GM12878 (cell line): ENCODE measurements around the gene ACTR8. TPM values are rescaled to one million over a fixed set of nuclear protein-coding genes. Genes with fewer than 3 reads are reported as not detected.

Experiments used
- ATAC-seq: fragments of 200-7000 bp; cut with Tn5 transposase; 3 replicates; pipeline ENCODE4 v1.9.1; 2020; ENCODE audit warnings: mild to moderate bottlenecking, moderate library complexity
- BruUV-seq: library from RNA; stranded (reverse); fragments of 400-500 nt; replicated peaks from 2 replicates; lab custom pipeline; 2021; lab: Mats Ljungman, UMichigan
- CTCF ChIA-PET: fragments of 300-600 bp; sonication (Branson Sonifier 250); formaldehyde crosslinking; extraction: SDS; loops from one replicate; lab custom pipeline; 2021; ENCODE audit warnings: inconsistent platforms; lab: Yijun Ruan, JAX
- POLR2A ChIA-PET: fragments of 350-600 bp; formaldehyde crosslinking; extraction: SDS; loops from one replicate; lab custom pipeline; 2021; ENCODE audit warnings: inconsistent platforms; lab: Charles Lee
- RAD21 ChIA-PET: fragments of 300-600 bp; sonication (Branson Sonifier 250); formaldehyde crosslinking; loops from one replicate; lab custom pipeline; 2023; ENCODE audit warnings: antibody characterized with exemption; ENCODE audit not compliant: unreplicated experiment; lab: Charles Lee
- SMC1A ChIA-PET: fragments of 300-600 bp; sonication (Branson Sonifier 250); formaldehyde crosslinking; loops from one replicate; lab custom pipeline; 2023; ENCODE audit not compliant: unreplicated experiment, uncharacterized antibody; lab: Charles Lee
- DNase-seq: peaks from one replicate; pipeline ENCODE4 v3.0.0-alpha.2; 2011; ENCODE audit warnings: low read depth, low spot score
- FAIRE-seq: peaks from 3 replicates; lab custom pipeline; 2011; peaks lifted over from hg19 to GRCh38; lab: Jason Lieb, UNC
- H2AFZ ChIP-seq: 2 replicates; pipeline ENCODE4 v1.6.0; 2011; ENCODE audit warnings: low read depth, low read length, control low read depth; ENCODE audit not compliant: control insufficient read depth
- H3K27ac ChIP-seq: 2 replicates; pipeline ENCODE4 v1.5.1; 2011; ENCODE audit warnings: control low read depth; ENCODE audit not compliant: control insufficient read depth, insufficient read depth
- H3K27me3 ChIP-seq, 2 experiments: replicated peaks in 1 of 2; 2 replicates each; pipeline versions ENCODE4 v1.6.0 to v1.6.1; 2011; ENCODE audit warnings: low read length in 1 of 2; ENCODE audit not compliant: control insufficient read depth in 2 of 2, insufficient read depth in 2 of 2
- H3K36me3 ChIP-seq, 2 experiments: 2 replicates each; pipeline ENCODE4 v1.5.1; 2011; ENCODE audit warnings: low read length in 1 of 2; ENCODE audit not compliant: control insufficient read depth in 2 of 2, insufficient read depth in 2 of 2
- H3K4me1 ChIP-seq: 2 replicates; pipeline ENCODE4 v1.6.1; 2011; ENCODE audit warnings: mild to moderate bottlenecking, low read length, moderate library complexity, mixed read lengths; ENCODE audit not compliant: control insufficient read depth, insufficient read depth
- H3K4me2 ChIP-seq: 2 replicates; pipeline ENCODE4 v1.6.0; 2011; ENCODE audit warnings: control low read depth; ENCODE audit not compliant: control insufficient read depth, insufficient read depth
- H3K4me3 ChIP-seq: fragments of 200-600 bp; sonication (generic); 2 replicates; pipeline ENCODE4 v1.5.1; 2016
- H3K79me2 ChIP-seq: 2 replicates; pipeline ENCODE4 v1.6.0; 2011; ENCODE audit warnings: low read length; ENCODE audit not compliant: control insufficient read depth, insufficient read depth
- H3K9ac ChIP-seq: 2 replicates; pipeline ENCODE4 v1.8.0; 2011; ENCODE audit warnings: low read length, control low read depth, mixed read lengths; ENCODE audit not compliant: control insufficient read depth, insufficient read depth
- H3K9me3 ChIP-seq: replicated peaks from 3 replicates; pipeline ENCODE4 v1.5.1; 2011; ENCODE audit warnings: mild to moderate bottlenecking, low read length; ENCODE audit not compliant: control insufficient read depth, insufficient read depth
- H4K20me1 ChIP-seq: 2 replicates; pipeline ENCODE4 v1.6.0; 2011; ENCODE audit not compliant: control insufficient read depth, insufficient read depth
- CHD2 ChIP-seq: IDR thresholded peaks from 2 replicates; pipeline ENCODE4 v1.6.1; 2011; ENCODE audit warnings: low read depth, low read length, improper control_type of control experiment, borderline replicate concordance
- ESRRA ChIP-seq: IDR thresholded peaks from 2 replicates; pipeline ENCODE4 v1.6.1; 2012; ENCODE audit warnings: mild to moderate bottlenecking, low read length, improper control_type of control experiment
- STAT1 ChIP-seq: fragments of 450-650 bp; conservative IDR thresholded peaks from 2 replicates; pipeline ENCODE4 v1.6.1; 2014; ENCODE audit warnings: antibody characterized with exemption, mild to moderate bottlenecking
- SUZ12 ChIP-seq: fragments of 200-600 bp; sonication (generic); IDR thresholded peaks from one replicate; pipeline ENCODE4 v1.6.1; 2018; ENCODE audit warnings: antibody characterized with exemption, mild to moderate bottlenecking; ENCODE audit not compliant: unreplicated experiment
- ZBTB40 ChIP-seq: fragments of 450-650 bp; IDR thresholded peaks from 2 replicates; pipeline ENCODE4 v1.6.1; 2016; ENCODE audit warnings: mild to moderate bottlenecking, moderate library complexity, borderline replicate concordance
- ZNF274 ChIP-seq: IDR thresholded peaks from one replicate; pipeline ENCODE4 v1.8.0; 2011; ENCODE audit not compliant: insufficient read length, insufficient read depth
- WGBS: methylation state at CpG from one replicate; pipeline ENCODE4 v1.1.6; 2016; ENCODE audit warnings: low lambda C conversion rate; ENCODE audit not compliant: insufficient replicate concordance, insufficient coverage; ENCODE audit errors: missing lambda C conversion rate; 5-methylcytosine and 5-hydroxymethylcytosine counted together
- in situ Hi-C: fragments of 300-500 bp; cut with MboI; formaldehyde crosslinking; loops from 9 replicates; pipeline ENCODE4 v1.14.3; 2018; ENCODE audit warnings: mixed read lengths
- intact Hi-C: fragments of 100-400 bp; cut with micrococcal nuclease; formaldehyde crosslinking; loops from one replicate; pipeline ENCODE4 v1.14.2; 2022; ENCODE audit not compliant: unreplicated experiment
- polyA plus RNA-seq, 11 experiments: library from polyadenylated mRNA; depleted of rRNA in 4 of 11; unstranded in 6 of 11; stranded (reverse) in 5 of 11; fragments of >200 nt; fragmentation: Nextera tagmentation in 4 of 11; fragmentation: Illumina TruSeq in 1 of 11; extraction: Ambion mirVana in 4 of 11; extraction: Trizol in 1 of 11; gene quantifications; 1 replicate in 1 of 11; 2 replicates in 10 of 11; pipeline versions ENCODE4 v1.2.1 to v1.2.3, GENCODE V29; 2011 to 2016; ENCODE audit warnings: inconsistent platforms in 2 of 11, missing spikeins in 2 of 11, low read depth in 1 of 11
- total RNA-seq, 4 experiments: library from RNA; depleted of rRNA in 3 of 4; stranded (reverse); fragments of >200 nt in 3 of 4; fragmentation: Illumina TruSeq in 1 of 4; extraction: Trizol in 1 of 4; gene quantifications; 2 replicates each; pipeline versions ENCODE4 v1.2.1 to v1.2.3, GENCODE V29; 2013 to 2021

ACTR8 gene
- total and polyA plus RNA-seq, 10 of the 15 experiments (the other 5 are each of a cell fraction or from before 2014, with no cell fraction given) = 5.3 to 35.7 (median 26.4) TPM

GRCh38 chr3:53836084-53836872, 45.7 kb downstream of the ACTR8 start:
- ChIA-PET POLR2A (no interaction called here), RAD21 (no interaction called here), CTCF (no interaction called here), SMC1A (interaction anchor here (1.0 kb wide), 2 partner anchors 30 to 129 kb away, joined by 3 read pairs; no protein-coding TSS in a partner anchor)
- no peak for ATAC-seq
- Histone ChIP-seq H4K20me1 (no peaks in the 10 kb centered on the region), H2AFZ (no peak overlapping the region), H3K4me2 (no peak overlapping the region), H3K27me3 (no peaks in the 10 kb centered on the region), H3K4me3 (no peak overlapping the region), H3K4me1 (no peaks in the 10 kb centered on the region), H3K27ac (no peak overlapping the region), H3K79me2 (no peaks in the 10 kb centered on the region), H3K9ac (no peak overlapping the region), H3K36me3 (no peaks in the 10 kb centered on the region), H3K9me3 (no peaks in the 10 kb centered on the region)
- 51% methylated on average over 9 of the region's 9 CpGs for WGBS
- no TSS peak for BruUV-seq
- intact Hi-C loops = no loop called here
- in situ Hi-C loops = no loop called here
- no peak for FAIRE-seq
- no peak for DNase-seq
- TF ChIP-seq STAT1 (no peak), CHD2 (no peak), ESRRA (no peak), ZBTB40 (no peak), ZNF274 (no peak), SUZ12 (no peak)
